Measurements from ENCODE around the gene VPS13C. TPM values are rescaled to one million over a fixed set of nuclear protein-coding genes. Genes with fewer than 3 reads are reported as not detected.

The VPS13C gene
- total RNA-seq, 6 experiments from 2014 or later: 21.0 to 29.8 (median 22.6) TPM

DNA sequence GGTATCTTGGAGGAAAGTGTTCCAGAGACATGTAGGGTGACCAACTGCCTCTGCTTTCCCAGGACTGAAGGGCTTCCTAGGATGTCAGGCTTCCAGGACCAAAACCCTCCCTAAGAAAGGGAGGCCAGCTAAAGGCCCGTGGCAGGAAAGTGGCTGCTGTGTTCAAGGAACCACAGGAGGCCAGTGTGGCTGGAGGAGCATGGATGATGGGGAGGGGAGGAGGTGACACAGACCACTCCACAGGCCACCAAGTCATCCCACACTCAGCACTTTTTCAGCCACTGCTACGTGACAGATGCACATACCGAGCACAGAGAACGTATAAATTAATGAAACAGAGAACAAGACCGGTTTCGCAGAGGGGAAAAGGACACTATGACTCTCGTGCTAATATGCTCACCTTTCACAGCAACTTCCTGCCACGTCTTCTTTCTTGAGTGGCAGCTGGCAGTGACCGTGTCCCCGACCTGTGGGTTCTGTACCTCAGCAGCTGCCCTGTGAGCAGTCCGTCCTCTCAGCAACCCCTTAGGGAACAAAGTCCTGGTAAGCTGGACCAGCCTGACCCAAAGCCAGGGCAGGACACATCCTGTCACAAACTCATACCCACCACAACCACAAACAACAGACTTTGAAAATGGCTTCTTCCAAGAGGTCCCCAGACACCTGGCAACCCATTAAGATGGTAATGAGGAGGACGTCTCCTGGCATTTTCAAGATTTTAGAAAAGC is 244.7 kb downstream of the VPS13C start:
- H3K4me1 Mint-ChIP-seq (ENCODE audit: low read depth): no peaks in the 10 kb centered on the region

DNA sequence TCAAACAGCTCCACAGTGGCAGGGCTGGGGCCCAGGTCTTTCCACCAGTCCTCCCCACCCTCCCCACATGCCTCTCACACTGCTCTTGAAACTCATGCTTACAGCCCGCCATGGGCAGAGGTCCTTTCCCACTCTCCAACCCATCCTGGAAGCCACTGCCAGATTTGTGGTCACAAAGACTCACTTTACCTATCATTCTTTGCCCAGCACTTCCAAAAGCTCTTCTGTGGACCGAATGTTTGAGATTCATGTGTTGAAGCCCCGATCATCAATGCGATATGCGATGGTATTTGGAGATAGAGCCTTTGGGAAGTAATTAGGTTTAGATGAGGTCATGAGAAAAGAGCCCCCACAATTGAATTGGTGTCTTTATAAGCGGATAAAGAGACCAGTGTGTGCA is 247.8 kb downstream of the VPS13C start:
- no peak overlapping the region for H3K27ac Mint-ChIP-seq

More for the DNA sequence above, 244.7 kb downstream of the VPS13C start:
- TF ChIP-seq, protein P1, sequence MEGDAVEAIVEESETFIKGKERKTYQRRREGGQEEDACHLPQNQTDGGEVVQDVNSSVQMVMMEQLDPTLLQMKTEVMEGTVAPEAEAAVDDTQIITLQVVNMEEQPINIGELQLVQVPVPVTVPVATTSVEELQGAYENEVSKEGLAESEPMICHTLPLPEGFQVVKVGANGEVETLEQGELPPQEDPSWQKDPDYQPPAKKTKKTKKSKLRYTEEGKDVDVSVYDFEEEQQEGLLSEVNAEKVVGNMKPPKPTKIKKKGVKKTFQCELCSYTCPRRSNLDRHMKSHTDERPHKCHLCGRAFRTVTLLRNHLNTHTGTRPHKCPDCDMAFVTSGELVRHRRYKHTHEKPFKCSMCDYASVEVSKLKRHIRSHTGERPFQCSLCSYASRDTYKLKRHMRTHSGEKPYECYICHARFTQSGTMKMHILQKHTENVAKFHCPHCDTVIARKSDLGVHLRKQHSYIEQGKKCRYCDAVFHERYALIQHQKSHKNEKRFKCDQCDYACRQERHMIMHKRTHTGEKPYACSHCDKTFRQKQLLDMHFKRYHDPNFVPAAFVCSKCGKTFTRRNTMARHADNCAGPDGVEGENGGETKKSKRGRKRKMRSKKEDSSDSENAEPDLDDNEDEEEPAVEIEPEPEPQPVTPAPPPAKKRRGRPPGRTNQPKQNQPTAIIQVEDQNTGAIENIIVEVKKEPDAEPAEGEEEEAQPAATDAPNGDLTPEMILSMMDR (IDR thresholded peaks at IDR 0.05): no peak
- Mint-ChIP-seq H3K36me3 (ENCODE audit: low read depth) (no peaks in the 10 kb centered on the region), H3K4me3 (no peak overlapping the region), H3K9me3 (no peaks in the 10 kb centered on the region), H3K27ac (no peak overlapping the region), H3K27me3 (ENCODE audit: insufficient read depth) (peaks cover 23% of the 10 kb centered on the region)
- DNase-seq: no peak

DNA sequence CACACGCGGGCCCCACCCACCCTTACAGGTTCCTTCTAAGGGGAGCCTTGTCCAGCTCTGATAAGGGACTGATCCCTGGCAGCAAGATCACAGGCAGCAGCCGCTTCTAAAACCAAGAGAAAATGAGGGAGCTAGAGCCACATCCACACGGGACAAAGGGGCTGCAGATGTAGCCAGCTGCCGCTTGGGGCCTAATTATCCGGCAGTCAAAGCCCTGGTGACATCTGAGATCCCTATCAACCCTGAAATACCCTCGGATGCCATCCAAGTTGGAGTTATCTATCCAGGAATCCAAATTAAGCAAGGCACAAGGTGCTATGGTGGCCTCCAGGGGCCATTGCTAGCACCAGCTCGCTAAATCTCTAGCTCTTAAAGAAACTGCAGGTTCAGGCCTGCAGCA is 248.3 kb downstream of the VPS13C start:
- Mint-ChIP-seq H3K4me3 (no peak overlapping the region), H3K27ac (no peak overlapping the region), H3K27me3 (ENCODE audit: insufficient read depth) (peaks cover 24% of the 10 kb centered on the region), H3K9me3 (no peaks in the 10 kb centered on the region), H3K36me3 (ENCODE audit: low read depth) (no peaks in the 10 kb centered on the region), H3K4me1 (ENCODE audit: low read depth) (no peaks in the 10 kb centered on the region)
- no peak for DNase-seq
- TF ChIP-seq, protein P1 (IDR thresholded peaks at IDR 0.05): no peak

More for the DNA sequence above, 247.8 kb downstream of the VPS13C start:
- H3K9me3 Mint-ChIP-seq: no peaks in the 10 kb centered on the region
- TF ChIP-seq, protein P1 (IDR thresholded peaks at IDR 0.05): no peak
- H3K4me3 Mint-ChIP-seq: no peak overlapping the region
- H3K4me1 Mint-ChIP-seq (ENCODE audit: low read depth): no peaks in the 10 kb centered on the region
- DNase-seq: no peak
- H3K36me3 Mint-ChIP-seq (ENCODE audit: low read depth): no peaks in the 10 kb centered on the region
- H3K27me3 Mint-ChIP-seq (ENCODE audit: insufficient read depth): peaks cover 24% of the 10 kb centered on the region

DNA sequence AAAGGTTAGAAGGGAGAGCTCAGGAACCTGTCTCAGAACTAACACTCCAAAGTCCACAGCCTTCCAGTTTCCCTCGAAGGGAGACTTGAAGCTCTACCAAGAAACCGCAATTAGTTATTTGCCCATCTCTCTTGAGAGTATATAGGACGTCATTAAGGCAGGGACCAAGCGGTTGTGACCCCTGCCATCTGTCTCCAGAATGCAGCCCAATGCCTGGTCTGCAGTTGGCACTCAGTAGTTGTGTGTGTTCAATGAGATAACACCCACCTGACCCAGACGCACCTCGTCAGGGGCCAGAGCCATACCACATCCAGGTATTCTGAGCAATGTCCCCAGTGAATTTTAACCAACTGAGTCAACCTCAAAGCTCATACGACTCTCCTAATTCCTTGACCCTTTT is 251.0 kb downstream of the VPS13C start:
- peaks cover 22% of the 10 kb centered on the region for H3K27me3 Mint-ChIP-seq (ENCODE audit: insufficient read depth)

DNA sequence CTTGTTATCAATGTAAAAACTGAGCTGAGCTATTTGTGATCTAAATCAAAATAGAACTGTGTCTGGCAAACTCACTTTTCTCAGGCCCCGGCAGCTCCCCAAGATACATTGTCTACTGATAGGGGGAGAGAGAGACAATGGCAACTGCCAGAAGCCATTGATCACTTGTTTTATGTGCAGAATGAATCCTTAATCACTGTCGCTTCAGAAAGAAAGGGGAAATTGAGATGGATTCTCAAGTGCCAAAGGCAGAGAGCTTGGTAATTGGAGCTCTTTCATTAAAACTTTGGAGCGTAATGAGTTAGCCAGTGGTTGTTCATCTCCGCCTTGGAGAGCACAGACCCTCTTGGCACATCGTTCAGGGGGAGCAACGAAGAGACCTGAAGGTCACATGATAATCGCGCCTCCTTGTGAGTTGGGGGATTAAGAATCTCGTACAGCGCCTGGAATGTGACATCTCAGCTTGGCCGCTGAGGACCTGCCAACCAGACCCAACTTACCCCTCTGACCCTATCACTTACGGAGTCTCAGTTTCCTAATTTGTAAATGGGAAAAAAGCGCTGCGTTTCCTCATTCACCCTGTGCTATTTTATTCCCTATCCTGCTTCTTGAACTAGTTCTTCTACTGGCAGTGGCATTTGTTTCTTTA is 252.8 kb downstream of the VPS13C start:
- Mint-ChIP-seq H3K27ac (no peak overlapping the region), H3K36me3 (ENCODE audit: low read depth) (no peaks in the 10 kb centered on the region), H3K4me1 (ENCODE audit: low read depth) (no peaks in the 10 kb centered on the region), H3K9me3 (no peaks in the 10 kb centered on the region), H3K4me3 (no peak overlapping the region), H3K27me3 (ENCODE audit: insufficient read depth) (peaks cover 12% of the 10 kb centered on the region)
- DNase-seq: no peak
- TF ChIP-seq, protein P1 (IDR thresholded peaks at IDR 0.05): no peak

More for the DNA sequence above, 251.0 kb downstream of the VPS13C start:
- H3K4me3 Mint-ChIP-seq: no peak overlapping the region
- no peaks in the 10 kb centered on the region for H3K36me3 Mint-ChIP-seq (ENCODE audit: low read depth)
- no peak for DNase-seq
- TF ChIP-seq, protein P1 (IDR thresholded peaks at IDR 0.05): no peak
- no peaks in the 10 kb centered on the region for H3K9me3 Mint-ChIP-seq
- no peaks in the 10 kb centered on the region for H3K4me1 Mint-ChIP-seq (ENCODE audit: low read depth)
- no peak overlapping the region for H3K27ac Mint-ChIP-seq

Other genes with a start within 250 kb of the VPS13C start
- not detected for gene C2CD4A, start 6.5 kb upstream of the VPS13C start, total RNA-seq (2021; fragmentation: NEBNext Ultra II Directional; extraction: Animal tissue kit (Norgen Biotek cat#: 25700))
- not detected for gene C2CD4B, start 104.8 kb upstream of the VPS13C start, total RNA-seq (2021; fragmentation: NEBNext Ultra II Directional; extraction: Animal tissue kit (Norgen Biotek cat#: 25700))